Activated CD8-positive, alpha-beta T cell treated with anti-CD3 and anti-CD28 coated beads, Interleukin-2, amount 10 ng/mL, durations not matched to agents 7 days and 5 days (primary cell): ENCODE results near the gene IQCB1. TPM values are rescaled to one million over a fixed set of nuclear protein-coding genes. Genes with fewer than 3 reads are reported as not detected.
"Not testable (repeated sequence)": the region's sequence is repeated elsewhere in the genome, so short reads cannot be mapped to it uniquely, and the experiment has no call there.

ENCODE experiments used
- ATAC-seq: fragments of 150-1000 bp; cut with Tn5 transposase; one replicate; pipeline ENCODE4 v1.10.0; 2021; ENCODE audit warnings: moderate library complexity
- CTCF ChIA-PET: fragments of 350-600 bp; sonication (Branson Sonifier 250); formaldehyde crosslinking; loops from one replicate; lab custom pipeline; 2021; ENCODE audit warnings: antibody characterized with exemption; lab: Charles Lee
- POLR2A ChIA-PET: fragments of 350-600 bp; sonication (Branson Sonifier 250); formaldehyde crosslinking; loops from one replicate; lab custom pipeline; 2021; ENCODE audit warnings: antibody characterized with exemption; lab: Charles Lee
- DNase-seq: peaks from one replicate; pipeline ENCODE4 v3.0.0-alpha.2; 2020
- H3K27ac Mint-ChIP-seq: one replicate; pipeline ENCODE4 v1.8.0; 2021; ENCODE audit warnings: mild to moderate bottlenecking, mixed read lengths
- H3K27me3 Mint-ChIP-seq: one replicate; pipeline ENCODE4 v1.8.0; 2021; ENCODE audit warnings: low read depth, mixed read lengths
- H3K36me3 Mint-ChIP-seq: one replicate; pipeline ENCODE4 v1.8.0; 2021; ENCODE audit warnings: low read depth, mixed read lengths
- H3K4me1 Mint-ChIP-seq: one replicate; pipeline ENCODE4 v1.8.0; 2021; ENCODE audit warnings: low read depth, mixed read lengths
- H3K4me3 Mint-ChIP-seq: one replicate; pipeline ENCODE4 v1.8.0; 2021; ENCODE audit warnings: mild to moderate bottlenecking, mixed read lengths
- H3K9me3 Mint-ChIP-seq: one replicate; pipeline ENCODE4 v1.8.0; 2022; ENCODE audit warnings: mixed read lengths; ENCODE audit not compliant: insufficient read depth
- total RNA-seq, 2 experiments: library from RNA; stranded (reverse); gene quantifications; one replicate each; pipeline ENCODE4 v1.2.3, GENCODE V29; 2021

Gene IQCB1
- total RNA-seq, 2 experiments from 2014 or later, result 35.8 to 40.2 TPM

DNA sequence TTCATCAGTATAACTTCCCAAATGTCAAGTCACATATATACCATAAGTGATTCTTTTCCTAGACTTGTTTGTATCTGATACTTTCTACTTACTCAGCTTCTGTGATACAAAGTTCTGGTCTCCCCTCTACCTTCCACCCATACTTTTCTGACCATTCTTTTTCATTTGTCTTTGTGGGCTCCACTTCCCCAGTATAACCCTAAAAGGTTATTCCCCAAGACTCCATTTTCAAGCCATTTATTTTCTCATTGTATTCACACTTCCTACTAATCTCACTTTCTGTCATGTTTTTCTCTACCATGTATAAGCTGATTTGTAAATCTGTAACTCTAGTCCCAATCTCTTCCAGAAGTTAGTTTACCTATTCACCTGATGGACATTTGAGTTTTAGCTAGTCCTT, 34.0 kb downstream of the IQCB1 start:
- ChIA-PET POLR2A (no interaction called here), CTCF (interaction anchor here (0.6 to 1.4 kb wide), 2 partner anchors 10 to 26 kb away, joined by 3 read pairs; no protein-coding TSS in a partner anchor)
- H3K9me3 Mint-ChIP-seq, result no peaks in the 10 kb centered on the region
- peak overlapping the region; percentile 26 for H3K27ac Mint-ChIP-seq
- no peak for DNase-seq
- no peaks in the 10 kb centered on the region for H3K27me3 Mint-ChIP-seq
- no peak for ATAC-seq
- H3K36me3 Mint-ChIP-seq, result peaks cover 42% of the 10 kb centered on the region
- peaks cover 2% of the 10 kb centered on the region for H3K4me1 Mint-ChIP-seq
- H3K4me3 Mint-ChIP-seq, result no peak overlapping the region

DNA sequence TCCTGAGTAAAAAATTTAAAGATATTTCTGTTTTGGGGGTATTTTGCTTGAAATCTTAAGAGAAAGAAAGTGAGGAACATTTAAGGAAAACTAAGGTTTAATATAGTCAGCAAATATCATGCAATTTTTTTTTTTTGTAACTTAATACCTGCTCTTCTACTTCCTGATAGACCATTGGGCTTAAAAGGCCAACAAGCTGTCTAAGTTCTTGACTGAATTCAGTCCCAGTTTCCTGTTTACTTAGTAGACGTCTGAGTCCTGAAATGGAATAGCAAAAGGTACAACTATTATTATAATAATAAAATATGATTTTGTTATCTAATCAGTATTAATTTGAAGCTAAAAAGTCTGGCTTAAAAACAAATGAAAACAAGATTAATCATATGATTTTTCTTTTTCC, 37.9 kb downstream of the IQCB1 start:
- no peak overlapping the region for H3K27ac Mint-ChIP-seq
- H3K4me1 Mint-ChIP-seq, result peaks cover 2% of the 10 kb centered on the region
- POLR2A ChIA-PET, result no interaction called here
- DNase-seq, result no peak
- H3K27me3 Mint-ChIP-seq, result no peaks in the 10 kb centered on the region
- ATAC-seq, result no peak
- H3K36me3 Mint-ChIP-seq, result peaks cover 31% of the 10 kb centered on the region
- CTCF ChIA-PET, result no interaction called here
- no peak overlapping the region for H3K4me3 Mint-ChIP-seq
- no peaks in the 10 kb centered on the region for H3K9me3 Mint-ChIP-seq

DNA sequence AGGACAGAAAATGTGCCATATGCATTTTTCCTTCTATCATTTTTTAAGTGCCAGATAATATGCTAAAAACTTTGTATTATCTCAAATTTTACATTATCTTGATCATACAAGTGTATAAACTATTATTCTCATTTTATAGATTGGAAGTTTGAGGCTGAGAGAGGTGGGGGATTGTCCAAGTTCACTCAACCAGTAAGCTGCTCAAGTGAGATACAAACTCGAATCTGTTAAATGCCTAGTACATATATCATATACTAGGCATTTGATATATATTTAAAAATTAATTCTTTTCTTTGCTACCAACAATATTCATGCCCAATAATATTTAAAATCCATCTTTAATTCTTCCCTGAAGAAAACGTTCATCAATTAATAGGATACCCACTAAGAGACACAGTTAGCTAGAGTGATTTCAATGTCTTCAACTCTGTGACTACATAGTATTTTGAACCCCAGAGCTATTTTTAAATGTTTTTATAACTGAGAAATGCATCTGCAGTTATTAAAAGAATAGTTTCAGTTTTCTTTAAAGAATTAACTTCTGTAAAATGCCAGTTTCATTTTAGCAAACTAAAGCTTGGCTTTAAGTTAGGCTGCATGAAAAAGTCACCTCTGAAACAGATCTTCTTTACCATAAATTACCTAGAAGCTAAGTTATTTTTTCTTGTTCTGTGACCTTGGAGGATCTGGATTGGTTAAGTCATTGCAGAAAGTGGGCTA, 40.4 kb downstream of the IQCB1 start:
- Mint-ChIP-seq H3K4me3 (no peak overlapping the region), H3K9me3 (no peaks in the 10 kb centered on the region), H3K36me3 (peaks cover 34% of the 10 kb centered on the region), H3K27me3 (no peaks in the 10 kb centered on the region), H3K27ac (no peak overlapping the region), H3K4me1 (peaks cover 2% of the 10 kb centered on the region)
- ChIA-PET CTCF (no interaction called here), POLR2A (no interaction called here)
- ATAC-seq, result no peak
- DNase-seq, result no peak

DNA sequence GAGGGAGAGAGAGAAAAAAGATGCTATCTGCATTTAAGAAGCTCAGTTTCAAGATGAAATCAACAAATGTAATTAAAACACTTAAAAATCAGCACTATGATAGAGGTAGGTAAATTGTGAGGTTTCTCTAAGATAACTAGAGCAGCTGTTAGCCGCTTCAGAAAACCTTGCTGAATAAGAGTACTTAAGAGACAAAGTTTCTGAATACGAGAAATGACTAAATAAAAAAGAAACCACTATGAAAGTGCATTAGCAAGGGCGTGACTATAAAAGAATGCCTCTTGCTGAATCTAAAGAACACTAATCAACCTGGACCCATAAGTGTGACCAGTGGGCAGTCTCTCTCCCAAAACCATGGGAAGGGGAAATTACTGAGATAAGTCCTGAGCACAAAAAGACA, 41.8 kb downstream of the IQCB1 start:
- CTCF ChIA-PET, result no interaction called here
- H3K9me3 Mint-ChIP-seq, result no peaks in the 10 kb centered on the region
- no peak overlapping the region for H3K27ac Mint-ChIP-seq
- H3K4me1 Mint-ChIP-seq, result peaks cover 2% of the 10 kb centered on the region
- ATAC-seq (no peak), DNase-seq (no peak)
- peaks cover 45% of the 10 kb centered on the region for H3K36me3 Mint-ChIP-seq
- POLR2A ChIA-PET, result no interaction called here
- H3K27me3 Mint-ChIP-seq, result no peaks in the 10 kb centered on the region
- no peak overlapping the region for H3K4me3 Mint-ChIP-seq

DNA sequence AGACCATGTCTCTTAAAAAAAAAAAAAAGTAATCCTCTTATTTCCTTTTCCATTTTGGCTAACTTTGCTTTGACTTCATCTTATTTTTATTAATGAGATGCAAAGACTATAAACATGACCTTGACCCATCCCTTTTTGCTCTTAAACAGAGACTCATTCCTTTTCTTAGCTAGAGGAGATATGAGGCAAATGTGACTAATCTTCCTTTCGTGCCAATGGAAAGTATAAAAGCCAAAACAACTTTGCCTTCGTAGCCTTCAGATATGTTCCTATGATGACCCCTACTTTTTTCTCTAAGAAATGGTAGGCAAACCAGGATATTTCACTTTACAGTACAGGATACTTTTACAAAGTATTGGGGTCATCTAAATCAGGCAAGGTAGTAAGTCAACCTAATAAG, 48.4 kb downstream of the IQCB1 start:
- ChIA-PET POLR2A (interaction anchor here (0.6 kb wide), 1 partner anchor 15 kb away, joined by 4 read pairs; no protein-coding TSS in a partner anchor), CTCF (no interaction called here)
- Mint-ChIP-seq H3K4me1 (no peaks in the 10 kb centered on the region), H3K36me3 (peaks cover 59% of the 10 kb centered on the region), H3K9me3 (no peaks in the 10 kb centered on the region), H3K4me3 (no peak overlapping the region), H3K27ac (peak overlapping the region; percentile 5), H3K27me3 (no peaks in the 10 kb centered on the region)
- DNase-seq, result no peak
- no peak for ATAC-seq

DNA sequence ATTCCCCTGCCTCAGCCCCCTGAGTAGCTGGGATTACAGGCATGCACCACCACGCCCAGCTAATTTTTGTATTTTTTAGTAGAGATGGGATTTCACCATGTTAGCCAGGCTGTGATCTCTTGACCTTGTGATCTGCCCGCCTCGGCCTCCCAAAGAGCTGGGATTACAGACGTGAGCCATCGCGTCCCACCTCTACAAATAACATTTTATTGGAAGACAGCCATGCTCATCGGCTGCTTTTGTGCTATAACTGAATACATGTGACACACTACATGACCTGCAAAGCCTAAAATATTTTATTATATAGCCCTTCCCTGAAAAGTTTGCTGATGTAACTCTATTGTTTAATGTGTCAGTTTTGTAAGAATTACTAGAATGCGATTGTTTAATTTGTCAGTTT, 52.1 kb downstream of the IQCB1 start:
- CTCF ChIA-PET, H3K9me3 Mint-ChIP-seq, H3K4me3 Mint-ChIP-seq, H3K27me3 Mint-ChIP-seq, ATAC-seq, H3K4me1 Mint-ChIP-seq, H3K27ac Mint-ChIP-seq, DNase-seq, POLR2A ChIA-PET: not testable (repeated sequence)
- H3K36me3 Mint-ChIP-seq, result peaks cover 66% of the 10 kb centered on the region

DNA sequence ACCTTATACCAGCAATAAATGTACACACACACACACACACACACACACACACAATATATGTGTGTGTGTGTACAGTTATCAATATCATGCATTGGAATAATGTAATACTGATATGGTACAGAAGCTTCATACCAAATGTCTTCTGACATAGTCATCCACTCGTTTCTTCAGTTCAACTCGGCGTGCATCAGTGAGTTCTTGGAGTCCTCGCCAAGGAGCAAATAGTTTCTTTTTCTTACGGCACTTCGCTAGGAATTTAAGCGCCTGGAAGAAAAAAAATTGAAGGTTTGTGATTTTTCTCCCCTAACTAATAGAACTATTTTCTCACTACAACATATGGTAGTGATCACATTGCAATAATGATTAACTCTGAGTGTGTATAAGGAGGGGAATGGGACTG, 53.2 kb downstream of the IQCB1 start:
- ChIA-PET POLR2A (no interaction called here), CTCF (no interaction called here)
- no peak for DNase-seq
- no peak overlapping the region for H3K27ac Mint-ChIP-seq
- no peaks in the 10 kb centered on the region for H3K4me1 Mint-ChIP-seq
- peaks cover 65% of the 10 kb centered on the region for H3K36me3 Mint-ChIP-seq
- H3K4me3 Mint-ChIP-seq, result no peak overlapping the region
- no peaks in the 10 kb centered on the region for H3K9me3 Mint-ChIP-seq
- H3K27me3 Mint-ChIP-seq, result no peaks in the 10 kb centered on the region
- no peak for ATAC-seq

DNA sequence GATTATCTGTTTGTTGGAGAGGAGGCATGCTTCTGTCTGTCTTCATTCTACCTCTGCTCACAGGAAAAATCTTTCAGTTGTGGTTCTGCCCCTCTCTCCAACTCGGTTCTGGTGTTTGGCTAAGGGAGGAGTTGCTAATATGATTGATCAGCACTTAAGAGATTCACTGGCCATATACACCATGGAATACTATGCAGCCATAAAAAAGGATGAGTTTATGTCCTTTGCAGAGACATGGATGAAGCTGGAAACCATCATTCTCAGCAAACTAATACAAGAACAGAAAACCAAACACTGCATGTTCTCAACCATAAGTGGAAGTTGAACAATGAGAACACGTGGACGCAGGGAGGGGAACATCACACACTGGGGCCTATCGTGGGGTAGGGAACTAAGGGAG, 59.8 kb downstream of the IQCB1 start:
- POLR2A ChIA-PET, H3K27me3 Mint-ChIP-seq, ATAC-seq, H3K4me1 Mint-ChIP-seq, H3K4me3 Mint-ChIP-seq, H3K27ac Mint-ChIP-seq, H3K9me3 Mint-ChIP-seq, DNase-seq: not testable (repeated sequence)
- H3K36me3 Mint-ChIP-seq, result peaks cover 77% of the 10 kb centered on the region
- CTCF ChIA-PET, result interaction anchor here (1.1 kb wide), 1 partner anchor 26 kb away, joined by 3 read pairs; no protein-coding TSS in a partner anchor

DNA sequence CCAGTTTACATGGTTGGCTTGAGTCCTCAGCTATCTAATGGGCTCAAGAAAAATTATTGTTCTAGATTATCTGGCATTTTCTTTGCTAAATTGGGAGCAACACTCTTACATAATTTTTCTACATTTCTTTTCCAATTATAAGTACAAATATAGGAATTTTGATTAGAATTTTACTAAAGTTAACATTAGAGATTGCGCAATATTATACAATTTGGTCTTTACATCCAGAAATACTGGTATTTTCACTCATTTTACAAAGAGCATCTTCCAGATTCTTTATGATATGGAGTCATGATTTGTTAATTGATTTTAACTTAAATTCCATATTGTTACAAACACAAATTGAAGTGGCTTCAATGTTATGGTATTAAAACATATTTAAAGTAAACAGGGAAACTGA, 65.6 kb downstream of the IQCB1 start:
- Mint-ChIP-seq H3K9me3 (no peaks in the 10 kb centered on the region), H3K27ac (no peak overlapping the region), H3K36me3 (peaks cover 42% of the 10 kb centered on the region), H3K27me3 (peaks cover under 1% of the 10 kb centered on the region), H3K4me1 (no peaks in the 10 kb centered on the region), H3K4me3 (no peak overlapping the region)
- CTCF ChIA-PET, result no interaction called here
- DNase-seq, result no peak
- ATAC-seq, result no peak
- POLR2A ChIA-PET, result no interaction called here

DNA sequence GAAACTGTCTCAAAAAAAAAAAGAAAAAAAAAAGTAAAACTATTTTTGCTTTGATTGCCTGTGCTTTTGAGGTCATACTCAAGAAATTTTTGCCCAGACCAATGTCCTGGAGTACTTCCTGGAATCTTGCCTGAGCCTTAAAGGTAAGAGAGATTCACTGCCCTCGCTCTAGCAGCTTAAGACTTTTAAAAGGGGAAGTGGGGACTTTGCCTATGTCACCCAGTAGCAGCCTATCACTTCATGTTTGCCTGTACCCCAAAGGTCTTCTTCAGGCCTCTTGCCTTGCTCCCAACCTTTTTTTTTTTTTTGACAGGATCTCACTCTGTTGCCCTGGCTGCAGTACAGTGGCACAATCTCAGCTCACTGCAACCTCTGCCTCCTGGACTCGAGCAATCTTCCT, 66.4 kb downstream of the IQCB1 start:
- Mint-ChIP-seq H3K9me3 (no peaks in the 10 kb centered on the region), H3K36me3 (peaks cover 34% of the 10 kb centered on the region), H3K27me3 (peaks cover 6% of the 10 kb centered on the region), H3K27ac (no peak overlapping the region), H3K4me3 (no peak overlapping the region), H3K4me1 (no peaks in the 10 kb centered on the region)
- ATAC-seq, result no peak
- DNase-seq, result no peak
- CTCF ChIA-PET, result no interaction called here
- POLR2A ChIA-PET, result interaction anchor here (0.6 kb wide), 1 partner anchor 153 kb away, joined by 3 read pairs; no protein-coding TSS in a partner anchor

DNA sequence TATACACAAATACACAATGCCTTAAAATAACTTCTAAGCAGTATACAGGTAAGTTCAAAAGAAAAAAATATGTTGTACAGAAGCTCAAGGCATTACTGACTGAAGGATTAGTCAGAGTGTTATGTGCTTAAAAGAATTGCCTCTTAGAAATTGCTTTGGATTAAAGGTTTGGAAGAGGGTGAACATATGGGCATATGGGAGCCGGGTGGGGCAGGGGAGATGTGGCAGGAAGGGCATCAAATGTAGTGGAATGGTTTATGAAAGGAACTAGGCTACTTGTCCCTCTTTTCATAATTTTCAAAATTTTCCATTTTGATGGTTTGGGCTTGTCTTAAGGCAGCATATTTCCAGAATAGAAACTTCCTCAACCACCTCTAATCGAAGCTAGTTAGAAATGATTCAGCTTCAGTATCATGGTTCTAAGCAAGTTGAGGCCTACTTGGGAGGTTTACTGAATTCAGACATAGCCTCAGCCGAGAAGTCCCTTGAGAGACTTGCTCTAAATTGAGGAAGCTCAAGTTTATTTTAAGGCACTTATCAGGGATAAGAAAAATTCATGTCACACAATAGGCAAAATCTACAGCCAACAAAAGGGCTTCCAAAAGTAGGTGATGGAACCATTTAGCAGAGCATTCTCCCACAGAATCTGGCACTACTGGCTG, 75.2 kb downstream of the IQCB1 start:
- CTCF ChIA-PET, result no interaction called here
- no peaks in the 10 kb centered on the region for H3K36me3 Mint-ChIP-seq
- H3K4me1 Mint-ChIP-seq, result no peaks in the 10 kb centered on the region
- no peak overlapping the region for H3K4me3 Mint-ChIP-seq
- H3K27ac Mint-ChIP-seq, result no peak overlapping the region
- ATAC-seq (no peak), DNase-seq (no peak)
- POLR2A ChIA-PET, result interaction anchor here (1.0 kb wide), 2 partner anchors 9 to 61 kb away, joined by 3 to 4 read pairs; no protein-coding TSS in a partner anchor
- no peaks in the 10 kb centered on the region for H3K9me3 Mint-ChIP-seq
- peaks cover 30% of the 10 kb centered on the region for H3K27me3 Mint-ChIP-seq

DNA sequence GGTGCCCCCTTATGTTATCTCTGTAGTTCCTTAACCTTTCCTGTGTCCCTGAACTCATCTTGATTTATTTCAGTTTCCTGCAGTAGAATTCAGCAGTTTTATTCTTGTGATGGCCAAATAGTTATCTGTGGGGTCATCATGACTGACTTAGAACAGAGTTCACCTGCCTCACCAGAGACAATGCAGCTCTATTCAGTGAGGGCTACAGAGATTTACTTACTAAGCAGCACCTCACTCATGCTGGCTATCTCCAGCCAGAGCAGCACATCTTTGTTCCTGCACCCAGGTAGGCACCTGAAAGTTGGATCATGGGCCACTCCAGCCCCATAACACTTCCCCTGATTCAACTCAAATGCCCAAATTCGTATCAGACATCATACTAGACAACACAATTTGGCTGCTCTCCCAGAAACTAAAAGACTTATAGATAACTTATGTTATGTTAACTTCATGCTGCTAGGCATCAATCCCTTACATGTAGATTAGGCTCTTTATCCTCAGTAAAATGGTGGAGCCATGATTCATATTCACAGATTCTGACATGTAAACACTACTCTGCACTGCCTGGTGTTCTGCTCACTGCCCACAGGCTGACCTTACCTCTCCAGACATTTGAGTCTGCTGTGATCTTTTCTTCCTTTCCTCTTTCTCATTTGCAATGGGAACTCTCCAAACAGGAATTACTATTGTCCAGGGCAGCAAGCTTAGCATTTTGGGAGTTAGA, 76.0 kb downstream of the IQCB1 start:
- no peak for DNase-seq
- Mint-ChIP-seq H3K27me3 (peaks cover 27% of the 10 kb centered on the region), H3K36me3 (no peaks in the 10 kb centered on the region), H3K4me1 (no peaks in the 10 kb centered on the region), H3K27ac (no peak overlapping the region), H3K9me3 (no peaks in the 10 kb centered on the region), H3K4me3 (no peak overlapping the region)
- ATAC-seq, result no peak
- POLR2A ChIA-PET, result interaction anchor here (1.0 kb wide), 2 partner anchors 9 to 62 kb away, joined by 3 to 4 read pairs; no protein-coding TSS in a partner anchor
- CTCF ChIA-PET, result no interaction called here
